ENCODE measurements around the gene GATD1.
A peak's percentile ranks its signal among the peaks of the same experiment; 100 is the strongest.

GATD1 gene

GRCh38 chr11:811446-812245 is 34.4 kb upstream of the GATD1 start:
- peak overlapping the region; percentile 96 for H3K27ac ChIP-seq

GRCh38 chr11:810040-810567 is 32.8 kb upstream of the GATD1 start:
- TF ChIP-seq CTCF (conservative IDR thresholded peaks at IDR 0.05) = no peak
- peak; percentile 49; the same call in 1 of the 2 replicates for TF ChIP-seq ZFX (IDR thresholded peaks at IDR 0.05)
- H3K27ac ChIP-seq = peak overlapping the region; percentile 96

More at GRCh38 chr11:811446-812245, 34.4 kb upstream of the GATD1 start:
- TF ChIP-seq CTCF (conservative IDR thresholded peaks at IDR 0.05) (no peak), ZFX (IDR thresholded peaks at IDR 0.05) (no peak)

- TF ChIP-seq ZFX (IDR thresholded peaks at IDR 0.05) = peak; percentile 99
- TF ChIP-seq CTCF (conservative IDR thresholded peaks at IDR 0.05) = no peak
Measured at GRCh38 chr11:809287-810039, 32.2 kb upstream of the GATD1 start, which contains the start of gene RPLP2. RPLP2 (plus strand) TSS chr11:809967; CDS start chr11:810235, 268 bp downstream.

GRCh38 chr11:808427-809286 is 31.4 kb upstream of the GATD1 start:
- H3K27ac ChIP-seq = peak overlapping the region; percentile 96
- TF ChIP-seq ZFX (IDR thresholded peaks at IDR 0.05) (no peak), CTCF (conservative IDR thresholded peaks at IDR 0.05) (no peak; the same call in 1 of the 2 replicates)

More at GRCh38 chr11:809287-810039, 32.2 kb upstream of the GATD1 start, which contains the start of gene RPLP2:
- peak within 1 kb of the TSS; percentile 96 for H3K27ac ChIP-seq

- H3K27ac ChIP-seq = peak overlapping the region; percentile 84
- TF ChIP-seq ZFX (IDR thresholded peaks at IDR 0.05) (no peak), CTCF (conservative IDR thresholded peaks at IDR 0.05) (no peak)
Measured at GRCh38 chr11:804599-804964, 27.3 kb upstream of the GATD1 start.

GRCh38 chr11:803770-804598 is 26.7 kb upstream of the GATD1 start:
- TF ChIP-seq ZFX (IDR thresholded peaks at IDR 0.05) (no peak), CTCF (conservative IDR thresholded peaks at IDR 0.05) (no peak)
- H3K27ac ChIP-seq = peak overlapping the region; percentile 84

All from C4-2B (cell line).